GF-D8 (cell line): Measurements from ENCODE around the gene ITGA7.
A peak's percentile ranks its signal among the peaks of the same experiment; 100 is the strongest.

Experiments used
- DNase-seq: peaks from one replicate; lab custom pipeline; 2025; lab: John Stamatoyannopoulos, UW

Gene ITGA7

DNA sequence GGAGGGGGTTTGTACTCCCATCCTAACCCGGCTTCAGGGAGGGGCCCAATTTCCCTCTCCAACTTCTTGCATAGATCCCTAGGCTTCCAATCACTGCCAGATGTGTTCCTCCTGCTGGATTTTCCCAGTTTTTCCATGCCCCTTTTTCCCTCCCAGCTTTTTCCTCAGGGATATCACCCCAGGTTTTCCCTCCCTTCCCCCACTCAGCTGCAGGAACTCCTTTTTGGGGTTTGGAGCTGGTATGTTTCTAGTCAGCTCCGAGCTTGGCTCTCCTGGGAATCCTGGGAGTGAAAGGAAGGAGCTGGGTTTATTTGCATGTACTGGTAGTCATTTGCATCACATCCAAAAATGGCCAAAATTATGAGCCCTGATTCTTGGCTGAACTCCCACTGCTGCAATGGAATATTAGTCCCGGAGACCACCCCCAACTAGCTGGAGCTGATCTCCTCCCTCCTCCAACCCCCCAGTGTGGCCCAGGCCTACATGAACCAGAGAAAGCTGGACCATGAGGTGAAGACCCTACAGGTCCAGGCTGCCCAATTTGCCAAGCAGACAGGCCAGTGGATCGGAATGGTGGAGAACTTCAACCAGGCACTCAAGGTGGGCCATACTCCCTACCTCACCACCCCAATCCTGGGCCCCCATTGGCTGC lies 11.0 kb upstream of the ITGA7 start:
- no peak for DNase-seq

GRCh38 chr12:55718015-55718414 lies 10.3 kb upstream of the ITGA7 start:
- DNase-seq, result no peak

DNA sequence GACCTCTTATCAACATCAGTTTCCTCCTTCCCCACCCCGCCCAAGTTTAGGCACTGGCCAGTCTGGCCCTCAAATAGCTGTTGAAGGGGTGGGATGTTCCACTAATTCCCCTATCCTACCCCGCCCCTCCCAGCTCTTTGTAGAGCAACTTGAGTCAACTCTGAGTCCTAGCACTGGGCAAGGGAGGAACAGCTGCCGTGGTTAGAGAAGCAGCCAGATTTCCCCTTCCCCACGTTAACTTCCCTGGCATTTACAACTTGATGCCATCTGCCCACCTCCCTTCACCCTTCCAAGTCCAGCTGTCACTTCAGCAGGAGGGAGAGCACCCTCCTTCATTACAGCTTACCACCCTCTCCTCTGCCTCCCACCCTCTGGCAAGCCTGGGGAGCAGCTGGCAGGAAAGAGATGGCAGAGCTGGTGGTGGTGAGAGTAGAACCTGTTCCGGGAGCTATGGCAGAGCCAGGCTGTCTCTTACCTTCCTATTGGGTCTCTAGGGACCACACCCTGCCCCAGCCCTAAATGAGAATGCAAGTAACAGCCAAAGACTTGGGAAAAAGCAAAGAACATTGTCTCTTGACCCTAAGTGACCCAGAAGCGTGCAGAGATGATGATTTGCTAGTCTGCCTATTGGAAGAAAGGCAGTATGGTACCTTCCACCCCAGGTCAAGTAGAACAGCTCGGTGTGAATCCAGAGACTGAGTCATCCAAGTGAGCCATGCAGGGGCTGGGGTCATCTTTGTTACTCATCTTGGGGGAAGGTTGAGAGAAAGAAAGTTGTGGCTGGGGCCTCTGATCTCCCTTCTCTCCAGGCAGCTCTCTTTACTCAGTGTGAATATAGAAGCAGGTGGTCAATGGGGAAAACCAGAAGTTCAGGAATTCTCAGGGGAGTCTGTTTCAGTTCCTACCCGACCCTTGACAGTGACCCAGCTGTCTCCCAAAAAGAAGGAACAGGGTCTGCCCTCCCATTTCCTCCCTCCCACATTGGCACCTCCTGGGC lies 9.6 kb upstream of the ITGA7 start:
- no peak for DNase-seq

- no peak for DNase-seq
Measured at GRCh38 chr12:55716582-55716957, 8.9 kb upstream of the ITGA7 start.

DNA sequence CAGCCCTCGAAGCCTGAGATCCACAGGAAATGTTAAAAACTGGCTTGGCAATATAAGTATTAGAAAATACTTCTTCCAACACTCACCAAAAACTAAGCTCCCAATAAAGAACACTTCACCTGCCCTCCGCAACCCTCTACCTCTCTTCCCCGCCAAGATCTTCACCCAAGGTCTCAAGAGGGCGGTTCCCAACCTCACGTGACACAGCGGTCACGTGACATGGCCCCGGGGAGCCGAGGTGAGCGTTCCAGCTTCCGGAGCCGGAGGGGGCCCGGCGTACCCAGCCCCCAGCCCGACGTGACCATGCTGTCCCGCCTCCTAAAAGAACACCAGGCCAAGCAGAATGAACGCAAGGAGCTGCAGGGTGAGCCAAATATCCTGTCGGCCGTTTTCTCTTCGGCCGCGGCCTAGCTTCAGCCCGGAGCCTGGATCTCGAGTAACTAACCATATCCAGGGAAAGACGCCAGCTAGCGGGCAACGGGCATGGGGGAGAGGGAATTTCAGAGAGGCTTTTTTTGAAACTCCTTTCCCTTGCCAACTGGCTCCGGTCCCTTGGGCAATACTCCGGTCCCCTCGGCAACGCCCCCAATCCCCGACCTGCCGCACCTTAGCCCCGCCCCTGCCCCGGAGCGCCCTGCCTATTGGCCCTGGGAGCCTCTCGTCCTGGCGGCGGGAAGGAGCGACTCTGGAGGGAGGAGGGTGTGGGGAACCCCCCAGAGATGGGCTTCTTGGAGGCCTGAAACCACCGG lies 8.3 kb upstream of the ITGA7 start, which contains the start of gene BLOC1S1:
TSS of gene BLOC1S1 (plus strand) at position 214 of the 749 bp plus-strand sequence. CDS start at position 220, 6 bp downstream.
- peak; percentile 65 for DNase-seq

DNA sequence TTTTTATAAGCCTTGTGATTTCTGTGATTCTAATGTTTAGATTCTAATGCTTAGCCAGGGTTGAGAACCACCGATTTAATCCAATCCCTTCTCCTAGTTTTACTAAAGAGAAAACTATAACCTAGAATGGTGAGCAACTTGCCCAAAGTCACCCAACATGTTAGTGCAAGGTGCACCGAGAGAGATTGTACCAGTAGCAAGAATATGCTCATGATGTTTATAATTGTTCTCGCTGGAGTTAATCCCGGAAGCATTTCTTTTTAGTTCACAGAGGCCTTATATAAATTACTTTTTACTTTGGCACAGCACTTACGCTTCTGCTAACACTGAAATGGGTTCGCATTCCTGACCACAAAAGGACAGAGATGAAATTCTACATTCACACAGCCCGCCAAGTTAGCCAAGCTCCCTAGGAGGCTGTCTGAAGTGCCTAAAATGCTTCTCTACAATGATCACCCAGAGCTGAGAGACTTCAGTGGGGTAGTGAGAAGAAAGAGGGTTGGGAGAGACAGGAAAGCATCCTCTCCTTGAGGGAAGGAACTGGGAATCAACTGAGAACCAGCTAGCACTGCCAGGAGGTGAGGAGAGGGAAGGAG lies 7.6 kb upstream of the ITGA7 start:
- DNase-seq, result no peak

GRCh38 chr12:55713721-55714120 lies 6.0 kb upstream of the ITGA7 start:
- no peak for DNase-seq

- no peak for DNase-seq
Measured at GRCh38 chr12:55712700-55713415, 5.2 kb upstream of the ITGA7 start.

DNA sequence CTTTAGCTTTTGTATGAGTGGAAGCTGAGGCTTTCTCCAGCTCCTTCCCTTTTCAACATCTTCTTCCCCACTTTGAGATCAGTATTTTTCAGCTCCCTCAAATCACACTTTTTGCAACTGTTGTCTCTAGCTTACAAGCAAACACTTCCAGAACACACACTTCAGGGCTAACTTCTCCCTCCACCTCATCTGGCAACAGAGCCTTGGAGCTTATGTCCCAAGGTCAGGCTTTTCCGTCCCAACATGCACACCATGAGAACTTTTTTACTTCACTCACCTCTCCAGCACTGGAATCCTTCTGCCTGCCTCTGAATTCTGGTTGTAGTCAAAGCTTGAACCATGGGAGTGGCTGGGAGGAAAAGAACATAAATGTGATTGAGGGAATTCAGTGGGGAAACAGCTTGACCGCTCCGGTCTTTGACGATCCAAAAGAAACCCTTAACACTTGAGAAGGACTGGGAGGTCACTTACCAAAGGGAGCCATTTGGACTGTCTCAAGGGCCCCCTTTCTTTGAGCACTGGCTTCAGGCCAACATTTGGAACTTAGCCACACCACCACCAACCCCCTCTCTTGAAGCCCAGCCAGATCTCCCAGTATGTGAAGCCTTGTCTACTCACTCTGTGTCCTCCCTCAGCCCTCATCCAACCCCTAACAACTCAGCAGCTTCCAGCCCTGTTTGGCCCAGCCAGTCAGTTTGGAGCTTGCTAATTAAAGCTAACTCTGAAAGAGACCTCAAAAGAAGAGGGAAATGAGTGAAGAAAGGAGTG lies 4.3 kb upstream of the ITGA7 start:
- no peak for DNase-seq

DNA sequence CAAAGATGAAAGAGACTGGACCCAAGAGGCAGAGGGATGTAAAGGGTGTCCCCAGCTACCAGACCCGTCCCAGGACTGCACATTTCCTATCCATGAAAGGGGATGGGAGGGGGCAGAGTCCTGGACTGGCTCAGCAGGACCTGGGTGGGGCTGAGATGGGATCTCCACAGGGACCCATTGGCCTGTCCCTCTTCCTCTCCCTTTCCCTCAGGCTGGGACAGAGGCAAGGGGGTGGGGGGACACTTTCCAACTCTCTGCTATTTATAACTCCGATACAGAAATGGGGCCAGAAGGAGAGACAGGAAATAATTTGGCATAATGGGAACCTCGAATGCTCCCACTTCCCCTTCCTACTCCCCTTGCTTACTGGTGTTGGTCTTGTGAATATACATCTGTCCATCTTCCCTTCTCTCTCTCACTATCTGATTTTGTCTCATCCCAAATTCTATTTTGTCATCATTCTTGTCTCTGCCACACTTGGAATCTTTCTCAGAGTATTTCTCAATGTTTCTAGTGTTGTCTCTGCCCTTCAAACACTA lies 1.1 kb upstream of the ITGA7 start:
- no peak for DNase-seq

GRCh38 chr12:55707219-55707671 lies 459 bp downstream of the ITGA7 start:
- DNase-seq, result no peak

DNA sequence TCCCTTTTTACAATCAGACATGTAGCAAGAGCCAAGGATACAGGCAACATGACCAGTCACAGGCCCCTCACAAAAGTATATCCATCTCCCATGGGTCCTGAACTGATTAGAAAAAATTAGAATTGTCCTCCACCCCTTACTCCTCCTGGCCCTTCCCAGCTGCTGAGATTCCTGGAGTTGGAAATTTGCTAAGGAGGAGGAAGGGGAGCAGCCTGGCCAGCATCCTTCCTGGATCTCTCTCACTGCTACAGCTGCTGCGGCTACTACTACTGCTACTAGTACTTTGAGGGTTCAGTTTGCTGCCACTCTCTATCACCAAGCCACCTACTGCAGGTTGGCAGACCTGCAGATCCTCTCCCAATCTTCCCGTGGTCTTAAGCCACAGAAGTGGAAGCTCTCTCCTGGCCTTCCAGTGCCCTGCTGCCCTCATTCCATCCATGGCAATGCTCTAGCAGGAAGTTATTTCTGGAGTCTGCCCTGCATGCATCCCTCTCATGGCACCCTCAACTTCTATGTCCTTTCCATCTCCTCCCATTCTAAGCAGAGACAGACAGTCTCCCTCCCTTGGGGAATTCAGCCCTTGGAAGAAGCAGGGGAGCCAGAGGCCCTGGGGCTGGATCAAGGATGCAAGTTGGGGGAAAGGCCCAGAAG lies 1.0 kb downstream of the ITGA7 start:
- DNase-seq, result no peak

- no peak for DNase-seq
Measured at GRCh38 chr12:55705782-55706402, 1.8 kb downstream of the ITGA7 start.

- no peak for DNase-seq
Measured at GRCh38 chr12:55704824-55705718, 2.6 kb downstream of the ITGA7 start.

- no peak for DNase-seq
Measured at GRCh38 chr12:55703901-55704761, 3.6 kb downstream of the ITGA7 start.

DNA sequence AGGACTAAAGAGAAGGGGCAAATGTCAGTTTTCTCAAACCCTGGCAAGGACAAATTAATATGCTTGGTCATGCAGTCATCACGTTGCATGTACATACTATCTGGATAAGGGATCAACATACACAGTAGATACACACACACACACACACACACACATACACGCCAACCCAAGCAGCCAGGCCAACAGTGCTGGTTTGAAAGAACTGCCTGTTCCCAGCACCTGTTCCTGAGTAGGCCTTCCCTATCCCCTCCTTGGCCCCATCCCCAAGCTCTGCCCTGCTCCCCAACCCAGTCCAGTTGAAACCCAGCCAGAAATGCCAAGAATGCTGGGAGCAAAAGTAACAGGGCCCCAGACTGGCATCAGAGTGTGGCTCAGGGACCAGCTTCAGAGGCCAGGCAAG lies 4.4 kb downstream of the ITGA7 start:
- DNase-seq, result no peak

DNA sequence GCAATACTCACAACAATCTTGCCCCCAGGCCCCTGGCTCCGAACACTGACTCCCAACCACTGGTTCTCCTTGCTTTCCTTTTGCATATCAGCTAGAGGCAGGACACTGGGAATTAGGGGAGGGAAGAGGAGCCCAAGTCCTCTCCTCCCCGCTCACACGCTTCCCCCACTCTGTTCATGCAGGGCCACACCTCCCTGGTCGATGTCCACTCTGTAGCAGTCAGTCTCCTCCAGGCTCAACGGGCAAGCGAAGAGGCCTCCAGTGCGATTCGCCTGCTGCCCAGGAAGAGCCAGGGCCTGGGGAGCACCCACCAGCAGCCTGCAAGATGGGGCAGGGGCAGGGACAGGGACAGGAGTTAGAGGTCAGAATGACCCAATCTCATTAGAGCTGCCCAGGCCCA lies 4.8 kb downstream of the ITGA7 start:
- no peak for DNase-seq
